PC-9 (cell line): ENCODE results near the gene IFNAR2. TPM values are rescaled to one million over a fixed set of nuclear protein-coding genes. Genes with fewer than 3 reads are reported as not detected.
A peak's percentile ranks its signal among the peaks of the same experiment; 100 is the strongest.

Source experiments
- Bru-seq: library from RNA; stranded (reverse); fragments of 400-500 nt; gene quantifications from one replicate; lab custom pipeline; 2021; lab: Mats Ljungman, UMichigan
- BruChase-seq, 2 experiments: library from RNA; stranded (reverse); fragments of 400-500 nt; gene quantifications; one replicate each; lab custom pipeline; 2021; lab: Mats Ljungman, UMichigan
- BruUV-seq: library from RNA; stranded (reverse); fragments of 400-500 nt; replicated peaks from 2 replicates; lab custom pipeline; 2021; lab: Mats Ljungman, UMichigan
- CTCF ChIA-PET: fragments of 300-600 bp; sonication (Branson Sonifier 250); formaldehyde crosslinking; loops from one replicate; lab custom pipeline; 2022; ENCODE audit warnings: antibody characterized with exemption; lab: Charles Lee
- POLR2A ChIA-PET: fragments of 300-600 bp; sonication (Branson Sonifier 250); formaldehyde crosslinking; loops from one replicate; lab custom pipeline; 2022; ENCODE audit warnings: antibody characterized with exemption; ENCODE audit not compliant: unreplicated experiment; lab: Charles Lee
- DNase-seq, 2 experiments: peaks; one replicate each; pipeline versions ENCODE4 v3.0.0 to v3.0.0-alpha.2; 2015 to 2022; ENCODE audit warnings: mixed read lengths in 1 of 2
- H2AFZ ChIP-seq: fragments of 200-600 bp; sonication (generic); 2 replicates; pipeline ENCODE4 v1.8.1; 2017; ENCODE audit warnings: antibody characterized with exemption
- H3F3A ChIP-seq: fragments of 200-600 bp; sonication (generic); 2 replicates; pipeline ENCODE4 v1.8.1; 2017; ENCODE audit warnings: antibody characterized with exemption, mild to moderate bottlenecking, low read depth; ENCODE audit not compliant: insufficient read depth
- H3K27ac ChIP-seq: fragments of 200-600 bp; sonication (generic); 2 replicates; pipeline ENCODE4 v1.6.1; 2016; ENCODE audit warnings: mixed run types
- H3K27me3 ChIP-seq: fragments of 200-600 bp; sonication (generic); 2 replicates; pipeline ENCODE4 v1.6.1; 2016; ENCODE audit warnings: low read depth, mixed run types; ENCODE audit not compliant: insufficient read depth
- H3K36me3 ChIP-seq: fragments of 200-600 bp; sonication (generic); 2 replicates; pipeline ENCODE4 v1.6.1; 2016; ENCODE audit warnings: low read depth, mixed run types
- H3K4me1 ChIP-seq: fragments of 200-600 bp; sonication (generic); replicated peaks from 2 replicates; pipeline ENCODE4 v1.6.1; 2016; ENCODE audit warnings: mixed run types; ENCODE audit not compliant: insufficient read depth
- H3K4me2 ChIP-seq: fragments of 200-600 bp; sonication (generic); 2 replicates; pipeline ENCODE4 v1.6.1; 2017; ENCODE audit warnings: mixed run types
- H3K4me3 ChIP-seq: fragments of 200-600 bp; sonication (generic); 2 replicates; pipeline ENCODE4 v1.6.1; 2016; ENCODE audit warnings: mixed run types
- H3K79me2 ChIP-seq: fragments of 200-600 bp; sonication (generic); 2 replicates; pipeline ENCODE4 v1.6.1; 2017; ENCODE audit warnings: low read depth, mixed run types
- H3K9me2 ChIP-seq: fragments of 200-600 bp; sonication (generic); 2 replicates; pipeline ENCODE4 v1.8.1; 2017; ENCODE audit warnings: mild to moderate bottlenecking; ENCODE audit not compliant: insufficient read depth
- H3K9me3 ChIP-seq: fragments of 200-600 bp; sonication (generic); 2 replicates; pipeline ENCODE4 v1.8.1; 2016; ENCODE audit warnings: low read depth; ENCODE audit not compliant: insufficient read depth
- H4K20me1 ChIP-seq: fragments of 200-600 bp; sonication (generic); 2 replicates; pipeline ENCODE4 v1.8.1; 2017; ENCODE audit not compliant: insufficient read depth
- EZH2 ChIP-seq: fragments of 200-600 bp; sonication (generic); IDR thresholded peaks from 2 replicates; pipeline ENCODE4 v1.8.0; 2017; ENCODE audit warnings: antibody characterized with exemption, low read depth
- intact Hi-C: fragments of 100-400 bp; cut with micrococcal nuclease; formaldehyde crosslinking; loops from one replicate; pipeline ENCODE4 v1.10.0; 2022; ENCODE audit not compliant: unreplicated experiment
- long read RNA-seq: library from polyadenylated mRNA; stranded (forward); transcript quantifications from one replicate; pipeline ENCODE4 v2.0.0, GENCODE V29; 2022
- total RNA-seq: library from RNA; stranded (reverse); gene quantifications from 2 replicates; pipeline ENCODE4 v1.2.3, GENCODE V29; 2021
- TF ChIP-seq, protein P1 (sequence below): fragments of 200-600 bp; sonication (generic); conservative IDR thresholded peaks from 2 replicates; pipeline ENCODE4 v1.6.1; 2017; ENCODE audit warnings: mixed run types, antibody characterized with exemption, mild to moderate bottlenecking, moderate library complexity

The IFNAR2 gene
- 8.5 and 10.3 TPM in 2 replicates for total RNA-seq
- Bru-seq, nascent RNA = percentile 50 among the genes with signal in this experiment
- BruChase-seq, experiment 1, labeled RNA remaining after a 2-hour chase = percentile 68 among the genes with signal in this experiment
- BruChase-seq, experiment 2, labeled RNA remaining after a 6-hour chase = percentile 78 among the genes with signal in this experiment
- long read RNA-seq, full-length matches to known transcripts = 10 of 14 reads
- long read RNA-seq, partial matches to known transcripts = 2 of 14 reads
- long read RNA-seq, other reads (novel, unspliced or antisense) = 2 of 14 reads

DNA sequence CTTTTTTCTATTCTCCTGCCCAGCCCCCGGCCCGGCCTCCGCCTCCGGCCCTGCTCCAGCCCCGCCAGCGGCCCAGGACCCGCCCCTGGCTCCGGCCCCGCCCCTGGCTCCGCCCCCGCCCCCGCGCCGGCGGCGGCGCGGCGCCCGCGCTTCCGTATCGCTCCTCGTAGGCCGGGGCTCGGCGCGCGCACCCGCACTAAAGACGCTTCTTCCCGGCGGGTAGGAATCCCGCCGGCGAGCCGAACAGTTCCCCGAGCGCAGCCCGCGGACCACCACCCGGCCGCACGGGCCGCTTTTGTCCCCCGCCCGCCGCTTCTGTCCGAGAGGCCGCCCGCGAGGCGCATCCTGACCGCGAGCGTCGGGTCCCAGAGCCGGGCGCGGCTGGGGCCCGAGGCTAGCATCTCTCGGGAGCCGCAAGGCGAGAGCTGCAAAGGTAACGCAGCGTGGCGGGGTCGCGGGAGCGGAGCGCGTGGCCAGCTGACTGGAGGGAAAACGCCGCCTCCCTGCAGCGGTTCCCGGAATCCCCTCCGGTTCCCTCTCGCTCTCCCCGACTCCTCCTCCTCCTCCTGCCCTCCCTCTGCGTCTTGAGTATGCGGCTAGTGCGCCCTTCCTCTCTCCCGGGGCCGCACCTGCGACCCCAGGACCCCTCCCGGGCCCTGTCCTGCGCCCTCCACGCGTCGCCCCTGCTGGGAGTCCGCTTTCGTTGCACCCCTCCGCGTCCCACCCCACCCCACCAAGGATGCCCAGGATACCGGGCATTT lies at the start of gene IFNAR2:
TSS of gene IFNAR2 (plus strand) at position 155 of the 761 bp plus-strand sequence. CDS start 11,985 bp downstream, outside the sequence.
- Histone ChIP-seq H3K36me3 (no peaks in the 10 kb centered on the region), H3K27ac (peak within 1 kb of the TSS; percentile 36; the same call in 1 of the 2 replicates), H3K4me1 (peaks cover 23% of the 10 kb centered on the region), H3K4me2 (peak within 1 kb of the TSS; percentile 88), H3K9me2 (no peaks in the 10 kb centered on the region), H3F3A (peaks cover 18% of the 10 kb centered on the region), H2AFZ (peak within 1 kb of the TSS; percentile 89), H3K79me2 (peaks cover 5% of the 10 kb centered on the region; the same call in 1 of the 2 replicates), H3K27me3 (no peaks in the 10 kb centered on the region), H3K4me3 (peak within 1 kb of the TSS; percentile 79), H4K20me1 (no peaks in the 10 kb centered on the region), H3K9me3 (no peaks in the 10 kb centered on the region)
- no peak for TF ChIP-seq EZH2
- TF ChIP-seq, protein P1, sequence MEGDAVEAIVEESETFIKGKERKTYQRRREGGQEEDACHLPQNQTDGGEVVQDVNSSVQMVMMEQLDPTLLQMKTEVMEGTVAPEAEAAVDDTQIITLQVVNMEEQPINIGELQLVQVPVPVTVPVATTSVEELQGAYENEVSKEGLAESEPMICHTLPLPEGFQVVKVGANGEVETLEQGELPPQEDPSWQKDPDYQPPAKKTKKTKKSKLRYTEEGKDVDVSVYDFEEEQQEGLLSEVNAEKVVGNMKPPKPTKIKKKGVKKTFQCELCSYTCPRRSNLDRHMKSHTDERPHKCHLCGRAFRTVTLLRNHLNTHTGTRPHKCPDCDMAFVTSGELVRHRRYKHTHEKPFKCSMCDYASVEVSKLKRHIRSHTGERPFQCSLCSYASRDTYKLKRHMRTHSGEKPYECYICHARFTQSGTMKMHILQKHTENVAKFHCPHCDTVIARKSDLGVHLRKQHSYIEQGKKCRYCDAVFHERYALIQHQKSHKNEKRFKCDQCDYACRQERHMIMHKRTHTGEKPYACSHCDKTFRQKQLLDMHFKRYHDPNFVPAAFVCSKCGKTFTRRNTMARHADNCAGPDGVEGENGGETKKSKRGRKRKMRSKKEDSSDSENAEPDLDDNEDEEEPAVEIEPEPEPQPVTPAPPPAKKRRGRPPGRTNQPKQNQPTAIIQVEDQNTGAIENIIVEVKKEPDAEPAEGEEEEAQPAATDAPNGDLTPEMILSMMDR = no peak
- BruUV-seq = no TSS peak
- intact Hi-C loops = no loop called here
- DNase-seq = peak in 1 of 2 experiments; percentile 68
- POLR2A ChIA-PET = no interaction called here
- CTCF ChIA-PET = no interaction called here

DNA sequence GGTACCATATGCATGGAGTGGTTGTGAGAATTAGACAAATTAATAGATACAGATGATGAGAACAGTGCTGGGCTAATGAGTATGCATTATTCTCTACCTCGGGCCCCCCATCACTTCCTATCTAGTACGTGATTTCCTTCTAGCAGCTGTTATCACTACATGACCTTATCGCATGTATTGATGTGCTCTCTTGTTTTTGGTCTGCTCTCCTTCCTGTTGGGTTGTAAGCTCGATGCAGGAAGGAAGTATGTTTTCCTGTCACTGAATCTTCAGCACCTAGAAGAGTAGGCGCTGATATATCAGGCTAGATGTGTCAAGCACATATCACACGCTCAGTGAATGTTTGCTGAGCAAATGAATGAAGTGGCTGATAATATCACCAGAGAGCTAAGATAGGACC lies 43.9 kb upstream of the IFNAR2 start:
- ChIA-PET POLR2A (no interaction called here), CTCF (no interaction called here)
- no peak overlapping the region for H3K27ac ChIP-seq
- no peak overlapping the region for H3K4me2 ChIP-seq
- TF ChIP-seq, protein P1 = no peak
- no peak for TF ChIP-seq EZH2
- intact Hi-C loops = no loop called here
- no peaks in the 10 kb centered on the region for H3K4me1 ChIP-seq
- no peaks in the 10 kb centered on the region for H3K79me2 ChIP-seq
- no peaks in the 10 kb centered on the region for H3K36me3 ChIP-seq
- H2AFZ ChIP-seq = no peak overlapping the region
- no peaks in the 10 kb centered on the region for H3K9me3 ChIP-seq
- DNase-seq = no peak
- H3K9me2 ChIP-seq = no peaks in the 10 kb centered on the region
- H4K20me1 ChIP-seq = no peaks in the 10 kb centered on the region
- no TSS peak for BruUV-seq
- H3F3A ChIP-seq = no peaks in the 10 kb centered on the region
- H3K27me3 ChIP-seq = peaks cover 40% of the 10 kb centered on the region
- H3K4me3 ChIP-seq = no peak overlapping the region

- no peaks in the 10 kb centered on the region for H3K79me2 ChIP-seq
- CTCF ChIA-PET = interaction anchor here (0.6 kb wide), 1 partner anchor 32 kb away, joined by 3 read pairs; no protein-coding TSS in a partner anchor
Observed at GRCh38 chr21:33187276-33187675, 42.5 kb upstream of the IFNAR2 start.

More at GRCh38 chr21:33187276-33187675, 42.5 kb upstream of the IFNAR2 start:
- TF ChIP-seq, protein P1 = no peak
- TF ChIP-seq EZH2 = no peak
- H3K4me3 ChIP-seq = no peak overlapping the region
- intact Hi-C loops = no loop called here
- H3K4me2 ChIP-seq = no peak overlapping the region
- no peak for DNase-seq
- H3K9me2 ChIP-seq = no peaks in the 10 kb centered on the region
- no peaks in the 10 kb centered on the region for H3K4me1 ChIP-seq
- no peaks in the 10 kb centered on the region for H4K20me1 ChIP-seq
- POLR2A ChIA-PET = no interaction called here
- no peak overlapping the region for H3K27ac ChIP-seq
- peaks cover 40% of the 10 kb centered on the region for H3K27me3 ChIP-seq
- no peaks in the 10 kb centered on the region for H3K9me3 ChIP-seq
- no TSS peak for BruUV-seq
- H3K36me3 ChIP-seq = no peaks in the 10 kb centered on the region
- H2AFZ ChIP-seq = no peak overlapping the region
- H3F3A ChIP-seq = no peaks in the 10 kb centered on the region
